GM19240 (cell line): Measurements from ENCODE around the gene CRLF2.
"Not testable (repeated sequence)": the region's sequence is repeated elsewhere in the genome, so short reads cannot be mapped to it uniquely, and the experiment has no call there.

Source experiments
- DNase-seq: peaks from one replicate; pipeline ENCODE4 v3.0.0; 2011; ENCODE audit warnings: low spot score; ENCODE audit not compliant: insufficient read length

CRLF2 gene, protein sequence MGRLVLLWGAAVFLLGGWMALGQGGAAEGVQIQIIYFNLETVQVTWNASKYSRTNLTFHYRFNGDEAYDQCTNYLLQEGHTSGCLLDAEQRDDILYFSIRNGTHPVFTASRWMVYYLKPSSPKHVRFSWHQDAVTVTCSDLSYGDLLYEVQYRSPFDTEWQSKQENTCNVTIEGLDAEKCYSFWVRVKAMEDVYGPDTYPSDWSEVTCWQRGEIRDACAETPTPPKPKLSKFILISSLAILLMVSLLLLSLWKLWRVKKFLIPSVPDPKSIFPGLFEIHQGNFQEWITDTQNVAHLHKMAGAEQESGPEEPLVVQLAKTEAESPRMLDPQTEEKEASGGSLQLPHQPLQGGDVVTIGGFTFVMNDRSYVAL

DNA sequence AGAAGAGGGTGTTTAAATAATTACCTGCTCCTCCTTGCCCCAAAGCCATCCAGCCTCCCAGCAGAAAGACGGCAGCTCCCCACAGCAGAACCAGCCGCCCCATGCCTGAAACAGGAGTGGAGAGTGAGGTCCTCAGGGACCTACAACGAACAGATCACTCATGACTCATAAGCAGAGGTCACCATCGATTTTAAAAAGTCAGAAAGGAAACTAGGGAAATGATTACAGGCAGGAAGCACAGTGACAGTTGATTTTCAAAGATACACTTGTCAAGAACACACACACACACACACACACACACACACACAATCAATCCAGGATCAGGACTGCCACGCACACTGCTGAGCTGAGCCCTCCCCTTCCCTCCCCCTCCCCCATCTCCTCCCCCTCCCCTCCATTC is at the start of gene CRLF2:
Gene CRLF2, minus strand, starts transcription at position 118 of the 400 bp plus-strand sequence. Its CDS starts 15 bp downstream, at position 103.
- DNase-seq: no peak

DNA sequence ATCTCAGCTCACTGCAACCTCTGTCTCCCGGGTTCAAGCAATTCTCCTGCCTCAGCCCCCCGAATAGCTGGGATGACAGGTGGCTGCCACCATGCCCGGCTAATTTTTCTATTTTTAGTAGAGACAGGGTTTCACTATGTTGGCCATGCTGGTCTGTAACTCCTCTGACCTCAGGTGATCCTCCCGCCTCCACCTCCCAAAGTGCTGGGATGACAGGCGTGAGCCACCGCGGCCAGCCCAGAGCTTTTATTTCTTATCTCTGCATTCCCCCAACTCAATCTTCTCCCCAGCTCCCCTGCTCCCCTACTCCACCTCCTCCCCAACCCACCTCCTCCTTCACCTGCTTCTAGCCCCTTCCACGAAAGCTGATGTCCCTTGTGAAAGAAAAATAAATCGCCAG is 49.3 kb upstream of the CRLF2 start:
- DNase-seq: not testable (repeated sequence)

DNA sequence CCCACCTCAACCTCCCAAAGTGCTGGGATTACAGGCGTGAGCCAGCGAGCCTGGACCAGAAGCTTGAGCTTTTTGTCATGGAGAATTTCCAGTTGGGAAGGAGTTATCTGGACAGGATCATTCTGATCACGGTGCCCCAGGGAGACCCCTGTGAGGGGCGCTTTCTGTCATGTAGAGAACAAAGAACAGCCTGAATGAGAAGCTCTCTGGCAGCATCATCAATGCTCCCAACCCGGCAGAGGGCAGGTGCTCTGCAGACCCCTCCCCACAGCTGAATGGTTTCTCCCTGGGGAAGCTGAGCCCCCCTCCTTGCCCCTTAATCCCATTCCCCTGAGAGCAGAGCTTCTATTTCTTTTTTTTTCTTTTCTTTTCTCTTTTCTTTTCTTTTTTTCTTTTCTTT is 48.8 kb upstream of the CRLF2 start:
- no peak for DNase-seq

DNA sequence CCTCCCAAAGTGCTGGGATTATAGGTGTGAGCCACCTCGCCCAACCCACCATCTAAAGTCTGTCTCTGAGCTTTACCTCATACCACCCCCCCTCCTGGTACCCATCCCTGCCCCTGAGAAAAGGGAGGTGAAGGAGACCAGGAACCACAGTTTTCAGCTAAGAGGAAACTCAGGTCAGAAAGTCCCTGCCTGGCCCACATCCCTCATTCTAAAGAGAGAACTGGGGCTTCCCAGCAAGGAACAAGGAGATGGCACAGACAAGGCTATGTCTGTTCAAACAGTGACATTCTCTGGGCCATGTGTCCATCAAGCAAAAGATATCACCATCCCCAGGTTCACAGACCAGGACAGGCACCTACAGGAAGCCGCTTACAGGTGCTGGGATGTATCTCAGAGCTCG is 40.4 kb upstream of the CRLF2 start:
- DNase-seq: no peak

DNA sequence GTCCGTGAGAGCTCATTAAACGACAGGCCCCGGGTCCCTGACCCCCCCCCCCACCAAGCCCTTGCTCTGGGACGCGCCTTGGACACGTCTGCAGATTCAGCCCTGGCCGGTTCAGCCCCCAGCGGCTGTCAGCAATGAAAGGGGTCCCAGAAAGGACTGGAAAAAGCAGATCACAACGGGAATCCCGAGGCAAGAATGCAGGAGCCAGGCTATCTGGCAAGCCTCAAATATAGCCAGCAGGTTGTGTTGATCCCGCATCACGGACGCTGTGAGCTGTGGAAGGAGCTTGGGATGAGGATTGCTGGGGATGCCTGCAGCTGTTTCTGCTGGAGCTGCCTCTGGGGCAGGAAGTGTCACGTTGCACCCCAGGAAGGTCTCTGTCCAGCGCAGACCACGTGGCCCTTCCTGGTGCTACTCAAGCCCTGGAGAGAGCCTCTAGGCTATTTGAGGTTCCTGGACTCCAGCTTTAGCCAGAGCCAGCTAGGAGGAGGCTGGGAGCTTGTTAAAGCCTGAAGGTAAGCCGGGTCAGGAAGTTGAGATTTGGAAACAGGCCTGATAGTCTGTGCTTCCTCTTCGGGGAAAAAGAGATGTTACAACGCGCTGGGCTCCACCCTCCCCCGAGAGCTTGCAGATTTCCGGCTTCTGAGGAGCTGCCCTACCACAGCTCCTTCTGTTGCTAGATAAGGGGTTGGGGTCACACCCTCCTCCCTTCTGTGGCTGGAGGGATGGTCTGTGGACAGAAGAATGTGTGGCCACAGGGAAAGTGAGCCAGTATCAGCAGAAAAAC is 36.8 kb upstream of the CRLF2 start:
- DNase-seq: no peak

DNA sequence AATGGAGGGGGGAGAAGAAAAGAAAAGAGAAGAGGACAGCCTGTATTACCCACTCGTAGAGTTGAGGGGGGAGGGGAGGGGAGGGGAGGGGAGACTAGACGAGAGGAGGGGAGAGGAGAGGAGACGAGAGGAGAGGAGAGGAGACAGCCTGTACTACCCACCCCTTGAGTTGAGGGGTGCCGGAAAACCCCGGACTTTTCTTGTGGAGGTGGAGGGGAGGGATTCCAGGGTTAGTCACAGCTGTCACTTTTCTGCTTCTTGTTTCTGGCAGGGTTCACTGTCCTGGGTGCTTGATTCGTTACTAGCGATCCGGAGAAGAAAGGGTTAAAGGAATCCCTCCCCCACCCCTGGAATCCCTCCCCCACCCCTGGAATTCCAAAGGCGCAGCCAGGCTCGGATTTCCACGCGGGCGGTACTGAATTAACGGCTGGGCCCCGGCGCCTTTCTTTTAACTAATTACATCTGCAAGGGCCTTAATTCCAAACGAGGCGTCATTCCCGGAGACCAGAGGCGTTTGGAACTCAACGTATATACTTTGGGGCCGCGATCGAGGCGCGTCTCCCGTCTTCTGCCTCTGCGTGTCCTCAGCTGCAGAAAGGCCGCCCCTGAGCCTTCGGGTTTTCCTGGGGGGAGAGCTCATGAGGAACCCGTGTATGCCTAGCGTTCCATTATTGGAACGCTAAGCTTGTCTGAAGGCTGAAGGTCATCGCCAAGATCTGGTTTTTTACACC is 36.0 kb upstream of the CRLF2 start:
- no peak for DNase-seq

DNA sequence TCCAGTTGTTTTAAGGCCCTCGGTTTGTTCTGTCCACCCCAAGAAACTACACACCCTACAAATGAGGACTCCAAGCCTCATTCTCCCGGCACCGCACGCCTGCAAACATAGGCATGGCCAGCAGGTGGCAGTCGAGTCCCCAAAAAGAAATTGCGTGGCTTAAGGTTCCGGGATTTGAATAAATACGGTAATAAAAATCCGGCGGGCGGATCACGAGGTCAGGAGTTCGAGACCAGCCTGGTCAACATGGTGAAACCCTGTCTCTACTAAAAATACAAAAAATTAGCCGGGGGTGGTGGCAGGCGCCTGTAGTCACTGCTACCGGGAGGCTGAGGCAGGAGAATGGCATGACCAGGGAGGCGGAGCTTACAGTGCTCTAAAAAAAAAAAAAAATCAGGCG is 34.4 kb upstream of the CRLF2 start:
- peak; percentile 43 for DNase-seq

DNA sequence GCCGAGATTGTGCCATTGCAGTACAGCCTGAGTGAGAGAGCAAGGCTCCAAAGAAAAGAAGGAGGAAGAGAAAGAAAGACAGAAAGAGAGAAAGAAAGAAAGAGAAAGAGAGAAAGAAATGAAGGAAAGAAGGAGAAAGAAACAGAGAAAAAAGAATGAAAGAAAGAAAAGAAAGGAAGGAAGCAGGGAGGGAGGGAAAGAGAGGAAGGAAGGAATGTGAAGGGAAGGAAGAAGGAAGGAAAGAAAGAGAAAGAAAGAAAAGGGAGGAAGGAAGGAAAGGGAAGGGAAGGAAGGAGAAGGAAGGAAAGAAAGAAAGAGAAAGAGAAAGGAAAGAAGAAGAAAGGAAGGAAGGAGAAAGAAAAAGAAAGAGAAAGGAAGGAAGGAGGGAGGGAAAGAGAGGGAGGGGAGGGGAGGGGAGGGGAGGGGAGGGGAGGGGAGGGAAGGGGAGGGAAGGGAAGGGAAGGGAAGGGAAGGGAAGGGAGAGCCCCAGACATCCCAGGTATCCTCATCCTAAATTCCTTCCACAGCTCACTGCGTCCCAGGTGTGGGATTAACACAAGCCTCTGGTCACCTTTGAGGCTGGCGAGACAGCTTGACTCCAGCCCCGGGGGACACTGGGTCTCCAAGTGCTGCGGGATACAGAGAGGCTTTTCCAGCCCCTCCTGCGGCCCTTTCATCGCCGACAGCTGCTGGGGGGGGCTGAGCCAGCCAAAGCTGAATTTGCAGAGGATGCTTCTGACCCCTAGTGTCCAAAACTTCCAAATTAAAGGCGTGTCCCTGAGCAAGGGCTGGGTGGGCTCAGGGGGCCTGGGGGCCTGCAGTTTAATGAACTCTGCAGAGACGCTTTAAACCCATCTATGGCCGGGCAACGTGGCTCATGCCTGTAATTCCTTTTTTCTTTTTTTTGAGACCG is 32.0 kb upstream of the CRLF2 start:
- no peak for DNase-seq

DNA sequence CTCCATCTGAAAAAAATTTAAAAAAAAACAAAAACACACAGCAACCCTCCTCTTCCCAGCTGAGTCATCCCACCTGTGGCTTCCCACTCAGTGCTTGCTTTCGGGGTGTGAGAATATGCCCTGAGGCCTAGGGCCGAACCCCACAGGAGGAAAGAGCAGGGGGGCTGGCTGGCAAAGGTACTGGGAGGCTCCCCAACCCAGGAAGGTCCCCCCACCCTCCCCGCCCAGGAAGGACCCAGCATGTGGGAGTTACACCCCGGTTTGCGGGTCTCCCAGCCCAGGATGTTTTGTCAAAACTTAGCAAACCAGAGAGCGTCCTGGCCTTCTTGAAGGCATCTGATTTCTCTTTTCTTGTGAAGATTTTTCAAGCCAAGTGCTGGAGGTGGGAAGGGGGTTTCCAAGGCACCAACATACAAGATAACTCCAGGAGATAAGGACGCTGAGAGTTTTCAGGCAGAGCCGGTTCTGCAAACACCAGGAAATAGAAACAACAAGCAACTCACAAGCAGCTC is 30.5 kb upstream of the CRLF2 start:
- no peak for DNase-seq

DNA sequence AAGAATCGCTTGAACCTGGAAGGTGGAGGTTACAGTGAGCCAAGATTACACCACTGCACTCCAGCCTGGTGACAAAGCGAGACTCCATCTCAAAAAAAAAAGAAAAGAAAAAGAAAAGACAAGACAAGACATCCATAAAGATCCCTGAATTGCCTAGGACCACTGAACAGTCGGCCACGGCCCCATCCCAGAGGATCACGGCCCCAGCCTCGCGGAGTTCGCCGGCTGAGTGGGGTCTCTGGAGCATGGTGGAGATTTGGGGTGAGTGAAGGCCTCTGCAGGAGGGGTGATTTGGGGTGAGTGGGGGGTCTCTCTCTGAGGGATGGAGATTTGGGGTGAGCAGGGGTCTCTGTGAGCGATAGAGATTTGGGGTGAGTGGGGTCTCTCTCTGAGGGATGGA is 28.1 kb upstream of the CRLF2 start:
- DNase-seq: not testable (repeated sequence)

DNA sequence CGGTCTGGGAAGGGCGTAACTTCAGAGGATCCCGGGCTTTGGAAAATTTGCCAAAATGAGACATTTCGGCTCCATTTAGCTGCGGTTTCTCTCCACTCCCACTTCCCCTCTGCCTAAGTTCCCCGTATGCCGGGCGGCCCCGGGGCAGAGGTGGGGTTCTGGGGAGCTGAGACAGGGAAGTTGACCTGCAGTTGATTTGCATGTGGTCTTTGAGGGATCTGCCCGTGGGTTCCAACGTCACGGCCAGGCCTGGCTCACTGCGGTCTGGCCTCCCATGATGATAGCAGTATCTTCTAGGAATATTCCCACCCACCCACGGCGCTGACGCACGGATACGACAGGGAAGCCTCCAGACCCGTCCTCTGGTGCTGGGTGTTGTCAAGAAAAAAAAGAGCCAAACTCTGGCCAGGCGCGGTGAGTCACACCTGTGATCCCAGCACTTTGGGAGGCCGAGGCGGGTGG is 27.3 kb upstream of the CRLF2 start:
- no peak for DNase-seq

DNA sequence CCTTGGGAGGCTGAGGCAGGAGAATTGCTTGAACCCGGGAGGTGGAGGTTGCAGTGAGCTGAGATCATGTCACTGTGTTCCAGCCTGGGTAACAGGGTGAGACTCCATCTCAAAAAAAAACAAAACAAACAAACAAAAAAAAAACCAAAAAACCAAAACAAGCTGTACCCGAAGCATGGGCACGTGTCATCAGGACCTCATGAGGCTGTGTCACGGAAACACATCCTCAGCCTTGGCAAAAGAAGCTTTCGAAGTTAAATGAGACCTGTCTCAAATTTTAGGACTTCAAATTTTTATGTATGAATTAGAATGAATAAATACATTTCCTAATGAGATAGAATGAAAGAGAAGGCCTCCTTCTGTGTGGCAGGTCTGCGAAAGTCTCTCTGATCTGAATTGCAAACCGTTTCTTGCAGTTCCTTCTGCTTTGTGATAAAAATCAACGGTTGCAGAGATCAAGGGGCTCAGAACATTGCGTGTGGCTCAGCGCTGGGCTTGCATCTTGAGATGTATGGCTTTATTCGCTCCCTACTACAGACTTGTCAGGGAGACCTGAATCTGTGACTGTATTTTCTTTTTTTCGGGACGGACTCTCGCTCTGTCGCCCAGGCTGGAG is 19.5 kb upstream of the CRLF2 start:
- no peak for DNase-seq

DNA sequence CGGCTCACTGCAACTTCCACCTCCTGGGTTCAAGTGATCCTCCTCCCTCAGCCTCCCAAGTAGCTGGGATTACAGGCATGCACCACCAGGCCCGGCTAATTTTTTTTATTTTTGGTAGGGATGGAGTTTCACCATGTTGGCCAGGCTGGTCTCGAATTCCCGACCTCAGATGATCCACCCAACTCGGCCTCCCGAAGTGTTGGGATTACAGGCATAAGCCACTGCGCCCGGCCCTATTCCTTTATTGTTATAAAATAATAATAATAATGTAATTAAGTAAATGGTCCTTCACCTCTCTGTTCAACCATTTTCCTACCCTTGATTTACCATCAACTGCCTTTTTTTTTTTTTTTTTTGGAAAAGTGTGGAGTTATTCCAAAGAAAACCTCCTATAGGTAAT is 15.7 kb upstream of the CRLF2 start:
- DNase-seq: not testable (repeated sequence)

DNA sequence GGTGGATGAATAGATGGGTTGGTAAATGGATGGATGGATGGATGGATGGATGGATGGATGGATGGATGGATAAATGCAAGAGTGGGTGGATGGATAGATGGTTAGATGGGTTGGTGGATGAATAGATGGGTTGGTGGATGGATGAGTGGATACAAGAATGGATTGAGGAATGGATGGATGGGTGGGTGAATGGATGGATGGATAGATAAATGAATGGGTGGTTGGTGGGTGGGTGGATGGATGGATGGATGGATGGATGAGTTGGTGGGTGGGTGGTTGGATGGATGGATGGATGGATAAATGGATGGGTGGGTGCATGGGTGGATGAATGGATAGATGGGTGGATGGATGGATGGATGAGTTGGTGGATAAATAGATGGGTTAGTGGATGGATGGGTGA is 13.8 kb upstream of the CRLF2 start:
- DNase-seq: no peak

DNA sequence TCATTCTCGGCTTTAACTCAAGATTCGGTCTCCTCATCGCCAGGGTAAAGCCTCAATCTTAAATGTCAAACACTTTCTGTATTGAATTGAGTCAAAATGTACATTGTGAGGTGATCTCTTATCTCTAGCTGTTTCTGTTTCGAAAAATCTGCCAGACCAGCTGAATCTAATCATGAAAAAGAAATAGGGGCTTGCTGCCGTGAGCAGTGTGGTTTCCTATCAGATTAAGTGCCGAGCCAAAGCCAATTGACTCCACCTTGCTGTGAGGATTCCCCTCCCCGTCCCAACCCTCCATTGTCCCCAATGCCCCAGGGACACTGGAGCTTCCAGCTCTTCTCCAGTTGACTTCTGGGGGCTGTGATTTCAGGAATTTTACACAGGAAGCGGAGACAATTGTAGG is 12.5 kb upstream of the CRLF2 start:
- no peak for DNase-seq

DNA sequence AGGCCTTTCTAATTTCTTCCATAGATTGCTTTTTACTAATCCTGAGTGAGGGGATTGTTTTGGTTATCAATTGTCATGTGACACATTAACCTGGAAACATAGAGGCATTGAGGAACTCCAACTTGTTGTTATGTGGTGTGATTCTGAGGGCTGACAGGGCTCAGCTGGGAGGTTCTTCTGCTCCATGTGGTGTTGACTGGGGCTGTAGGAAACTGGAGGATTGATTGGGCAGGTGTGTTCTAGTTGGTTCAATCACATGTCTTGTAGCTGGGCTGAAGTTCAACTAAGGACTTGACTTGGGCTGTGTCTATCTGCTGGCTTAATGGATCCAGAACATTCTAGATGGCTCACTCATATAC is 10.8 kb upstream of the CRLF2 start:
- no peak for DNase-seq

DNA sequence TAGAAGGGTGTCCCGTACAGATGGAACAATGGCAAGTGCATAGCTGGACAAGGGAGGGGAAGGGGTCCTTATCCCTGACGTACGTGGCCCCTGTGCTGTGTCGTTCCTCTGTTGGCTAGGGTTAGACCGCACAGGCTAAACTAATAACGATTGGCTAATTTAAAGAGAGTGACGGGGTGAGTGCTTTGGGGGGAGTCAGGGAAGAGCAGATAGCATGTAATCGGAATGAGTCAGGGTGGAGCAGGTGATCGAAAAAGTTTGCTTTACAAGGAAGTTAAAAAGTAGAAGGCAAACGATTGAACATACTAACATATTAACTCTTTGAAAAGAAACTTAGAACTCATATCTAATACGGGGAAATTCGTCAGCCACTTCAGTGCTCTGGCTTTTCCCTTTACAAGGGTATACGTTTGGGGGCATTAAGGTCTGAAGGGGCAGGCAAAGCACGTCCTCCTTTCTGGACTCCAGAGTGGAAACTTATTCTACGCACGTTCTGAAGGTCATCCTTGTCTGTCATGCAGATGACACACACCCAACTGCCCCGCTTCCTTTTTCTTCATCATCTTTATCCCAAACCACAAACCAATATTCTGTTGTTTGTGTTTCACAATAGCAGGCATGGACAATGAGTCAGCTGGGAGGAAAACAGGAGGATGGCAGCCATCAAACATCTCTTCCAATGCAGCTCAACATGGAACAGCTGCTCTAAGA is 10.2 kb upstream of the CRLF2 start:
- no peak for DNase-seq

DNA sequence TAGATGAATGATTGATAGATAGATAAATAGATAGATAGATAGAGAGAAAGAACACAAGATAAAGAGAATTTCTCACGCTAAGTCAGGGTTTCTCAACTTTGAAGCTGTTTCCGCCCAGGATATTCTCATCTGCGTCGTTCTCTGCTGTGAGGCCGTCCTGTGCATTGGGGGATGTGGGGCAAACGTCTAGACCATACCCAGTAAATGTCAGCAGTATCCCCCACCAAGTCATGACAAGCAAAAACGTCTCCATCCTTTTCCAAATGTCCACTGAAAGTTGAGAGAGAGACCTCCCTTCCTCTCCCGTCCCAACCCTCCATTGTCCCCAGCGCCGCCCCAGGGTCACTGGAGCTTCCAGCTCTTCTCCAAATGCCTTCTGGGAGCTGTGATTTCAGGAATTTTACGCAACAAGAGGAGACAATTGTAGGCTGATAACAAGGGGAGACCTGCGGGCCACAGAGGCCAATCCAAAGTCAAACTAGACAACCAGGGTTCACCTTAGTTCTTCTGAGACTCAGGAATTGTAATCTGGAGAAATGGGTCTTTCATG is 8.9 kb upstream of the CRLF2 start:
- DNase-seq: no peak

DNA sequence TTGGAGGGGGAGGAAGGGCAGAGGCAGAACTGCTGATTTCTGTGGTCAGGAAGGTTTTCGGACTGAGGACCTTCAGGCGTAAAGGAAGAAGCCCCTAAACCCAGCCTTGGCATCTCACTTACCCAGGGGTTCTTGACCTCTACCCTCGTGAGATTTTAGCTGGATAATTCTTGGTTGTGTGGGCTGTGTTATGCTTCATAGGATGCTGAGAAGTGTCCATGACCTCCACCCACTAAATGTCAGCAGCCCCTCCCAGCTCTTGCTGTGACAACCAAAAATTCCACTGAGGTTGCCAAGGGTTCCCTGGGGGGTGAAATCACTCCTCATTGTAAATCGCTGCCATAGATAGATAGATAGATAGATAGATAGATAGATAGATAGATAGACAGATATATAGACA is 5.8 kb upstream of the CRLF2 start:
- no peak for DNase-seq
